ENCODE results near the gene UBE2D1. TPM values are rescaled to one million over a fixed set of nuclear protein-coding genes. Genes with fewer than 3 reads are reported as not detected.

The UBE2D1 gene
- total RNA-seq, 1 experiment from 2014 or later: 24.6 TPM

GRCh38 chr10:58350619-58351323 is 16.0 kb downstream of the UBE2D1 start:
- no peak for ATAC-seq
- H3K4me3 Mint-ChIP-seq: no peak overlapping the region
- peaks cover 6% of the 10 kb centered on the region for H3K36me3 Mint-ChIP-seq
- peaks cover 34% of the 10 kb centered on the region for H3K4me1 Mint-ChIP-seq
- no peak for DNase-seq (ENCODE audit: low spot score)
- TF ChIP-seq ZSCAN18 (CRISPR knock-in tag; IDR thresholded peaks at IDR 0.05): no peak
- ChIA-PET CTCF (no interaction called here), POLR2A (no interaction called here)
- no peaks in the 10 kb centered on the region for H3K9me3 Mint-ChIP-seq
- no peak overlapping the region for H3K27ac Mint-ChIP-seq
- no peaks in the 10 kb centered on the region for H3K27me3 Mint-ChIP-seq (ENCODE audit: low read depth)

GRCh38 chr10:58351616-58352578 is 17.1 kb downstream of the UBE2D1 start:
- ChIA-PET POLR2A (no interaction called here), CTCF (no interaction called here)
- H3K27ac Mint-ChIP-seq: peak overlapping the region; percentile 64; the same call in 1 of the 2 replicates
- DNase-seq (ENCODE audit: low spot score) (no peak), ATAC-seq (no peak)
- H3K4me3 Mint-ChIP-seq: no peak overlapping the region
- H3K9me3 Mint-ChIP-seq: no peaks in the 10 kb centered on the region
- H3K36me3 Mint-ChIP-seq: no peaks in the 10 kb centered on the region
- TF ChIP-seq TCF7 (CRISPR knock-in tag; IDR thresholded peaks at IDR 0.05; ENCODE audit: low read depth) (no peak), CREM (CRISPR knock-in tag; IDR thresholded peaks at IDR 0.05) (no peak), ZNF263 (CRISPR knock-in tag; IDR thresholded peaks at IDR 0.05; ENCODE audit: low read depth) (no peak), ZNF532 (CRISPR knock-in tag; IDR thresholded peaks at IDR 0.05; ENCODE audit: borderline replicate concordance) (no peak), ZNF671 (CRISPR knock-in tag; IDR thresholded peaks at IDR 0.05) (no peak), RORB (CRISPR knock-in tag; IDR thresholded peaks at IDR 0.05) (no peak), CDX4 (CRISPR knock-in tag; IDR thresholded peaks at IDR 0.05; ENCODE audit: borderline replicate concordance) (no peak), MXD4 (CRISPR knock-in tag; IDR thresholded peaks at IDR 0.05; ENCODE audit: borderline replicate concordance) (no peak), E2F4 (CRISPR knock-in tag; IDR thresholded peaks at IDR 0.05; ENCODE audit: borderline replicate concordance, low read depth) (no peak), E2F1 (CRISPR knock-in tag; IDR thresholded peaks at IDR 0.05) (no peak), ZNF138 (CRISPR knock-in tag; conservative IDR thresholded peaks at IDR 0.05) (no peak), MAX (CRISPR knock-in tag; IDR thresholded peaks at IDR 0.05) (no peak), ARID4B (CRISPR knock-in tag; IDR thresholded peaks at IDR 0.05; ENCODE audit: borderline replicate concordance) (no peak)
- H3K27me3 Mint-ChIP-seq (ENCODE audit: low read depth): no peaks in the 10 kb centered on the region
- peaks cover 37% of the 10 kb centered on the region for H3K4me1 Mint-ChIP-seq
